ENCODE data around the gene NPAS1.

The NPAS1 gene

DNA sequence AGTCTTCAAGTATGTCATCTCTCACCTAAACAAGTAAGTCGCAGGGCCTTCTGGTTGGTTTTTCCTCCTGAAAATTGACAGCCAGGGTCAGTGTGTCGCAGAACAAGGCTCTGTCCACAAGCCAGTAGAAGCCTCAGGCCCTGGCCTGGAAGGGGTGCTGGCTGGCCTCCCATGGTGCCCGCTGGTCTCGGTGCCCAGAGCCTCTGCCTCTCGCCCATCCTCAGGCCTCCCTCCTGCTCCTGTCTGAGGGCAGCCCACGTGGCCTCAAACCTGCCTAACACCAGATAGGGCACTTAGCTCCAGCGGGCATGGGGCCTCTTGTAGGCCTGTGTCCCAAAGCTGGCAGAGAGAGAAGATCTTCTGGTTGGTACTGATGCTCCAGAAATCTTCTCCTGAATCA, 20.3 kb upstream of the NPAS1 start:
- DNase-seq (ENCODE audit: low spot score) = no peak
- in situ Hi-C loops (cut with MboI; ENCODE audit: low sequenced_read_pairs, unreplicated experiment) = loop anchor here (10.0 to 25.0 kb wide), 2 partner anchors 145 to 237 kb away; partner anchors contain the start of gene AP2S1
- TF ChIP-seq, protein P1, sequence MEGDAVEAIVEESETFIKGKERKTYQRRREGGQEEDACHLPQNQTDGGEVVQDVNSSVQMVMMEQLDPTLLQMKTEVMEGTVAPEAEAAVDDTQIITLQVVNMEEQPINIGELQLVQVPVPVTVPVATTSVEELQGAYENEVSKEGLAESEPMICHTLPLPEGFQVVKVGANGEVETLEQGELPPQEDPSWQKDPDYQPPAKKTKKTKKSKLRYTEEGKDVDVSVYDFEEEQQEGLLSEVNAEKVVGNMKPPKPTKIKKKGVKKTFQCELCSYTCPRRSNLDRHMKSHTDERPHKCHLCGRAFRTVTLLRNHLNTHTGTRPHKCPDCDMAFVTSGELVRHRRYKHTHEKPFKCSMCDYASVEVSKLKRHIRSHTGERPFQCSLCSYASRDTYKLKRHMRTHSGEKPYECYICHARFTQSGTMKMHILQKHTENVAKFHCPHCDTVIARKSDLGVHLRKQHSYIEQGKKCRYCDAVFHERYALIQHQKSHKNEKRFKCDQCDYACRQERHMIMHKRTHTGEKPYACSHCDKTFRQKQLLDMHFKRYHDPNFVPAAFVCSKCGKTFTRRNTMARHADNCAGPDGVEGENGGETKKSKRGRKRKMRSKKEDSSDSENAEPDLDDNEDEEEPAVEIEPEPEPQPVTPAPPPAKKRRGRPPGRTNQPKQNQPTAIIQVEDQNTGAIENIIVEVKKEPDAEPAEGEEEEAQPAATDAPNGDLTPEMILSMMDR (IDR thresholded peaks at IDR 0.05; ENCODE audit: borderline replicate concordance, control extremely low read depth, extremely low read depth, insufficient read depth, missing control alignments) = no peak

GRCh38 chr19:46999878-47000277, 19.8 kb upstream of the NPAS1 start:
- no peak for DNase-seq (ENCODE audit: low spot score)
- TF ChIP-seq, protein P1 (IDR thresholded peaks at IDR 0.05; ENCODE audit: borderline replicate concordance, control extremely low read depth, extremely low read depth, insufficient read depth, missing control alignments) = no peak
- in situ Hi-C loops (cut with MboI; ENCODE audit: low sequenced_read_pairs, unreplicated experiment) = loop anchor here (10.0 to 25.0 kb wide), 2 partner anchors 145 to 238 kb away; partner anchors contain the start of gene AP2S1

GRCh38 chr19:47000373-47000772, 19.3 kb upstream of the NPAS1 start:
- TF ChIP-seq, protein P1 (IDR thresholded peaks at IDR 0.05; ENCODE audit: borderline replicate concordance, control extremely low read depth, extremely low read depth, insufficient read depth, missing control alignments) = no peak
- in situ Hi-C loops (cut with MboI; ENCODE audit: low sequenced_read_pairs, unreplicated experiment) = no loop called here
- DNase-seq (ENCODE audit: low spot score) = no peak

DNA sequence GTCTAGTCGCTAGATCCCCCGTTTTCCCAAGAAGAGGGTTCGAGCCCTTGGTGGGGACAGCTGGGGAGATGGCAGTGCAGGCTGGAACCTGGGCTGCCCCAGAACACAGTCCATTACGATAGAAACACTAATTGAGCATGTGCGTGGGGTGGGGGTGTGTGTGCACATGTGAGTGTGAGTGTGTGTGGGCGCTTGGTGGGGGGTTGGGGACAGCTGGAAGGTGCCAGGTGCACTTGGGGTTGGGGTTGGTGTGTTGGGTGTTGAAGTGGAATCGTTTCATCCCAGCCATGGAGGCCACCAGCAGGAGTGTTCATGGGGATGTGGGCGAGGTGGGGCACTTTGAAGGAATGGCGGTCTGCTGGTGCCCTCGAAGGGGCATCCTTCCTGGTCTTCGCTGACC, 18.1 kb upstream of the NPAS1 start:
- no peak for DNase-seq (ENCODE audit: low spot score)
- in situ Hi-C loops (cut with MboI; ENCODE audit: low sequenced_read_pairs, unreplicated experiment) = no loop called here
- TF ChIP-seq, protein P1 (IDR thresholded peaks at IDR 0.05; ENCODE audit: borderline replicate concordance, control extremely low read depth, extremely low read depth, insufficient read depth, missing control alignments) = no peak

- in situ Hi-C loops (cut with MboI; ENCODE audit: low sequenced_read_pairs, unreplicated experiment) = no loop called here
- TF ChIP-seq, protein P1 (IDR thresholded peaks at IDR 0.05; ENCODE audit: borderline replicate concordance, control extremely low read depth, extremely low read depth, insufficient read depth, missing control alignments) = no peak
- no peak for DNase-seq (ENCODE audit: low spot score)
Observed at GRCh38 chr19:47002106-47002766, 17.4 kb upstream of the NPAS1 start.

GRCh38 chr19:47002853-47003610, 16.6 kb upstream of the NPAS1 start:
- TF ChIP-seq, protein P1 (IDR thresholded peaks at IDR 0.05; ENCODE audit: borderline replicate concordance, control extremely low read depth, extremely low read depth, insufficient read depth, missing control alignments) = no peak
- no peak for DNase-seq (ENCODE audit: low spot score)
- in situ Hi-C loops (cut with MboI; ENCODE audit: low sequenced_read_pairs, unreplicated experiment) = no loop called here

Data from GM13976 (cell line).